ENCODE data around the gene KDR.

- TF ChIP-seq CTCF (IDR thresholded peaks at IDR 0.05) (no peak), ZFX (IDR thresholded peaks at IDR 0.05; ENCODE audit: borderline replicate concordance) (no peak)
These were observed 69.9 kb downstream of the KDR start for GRCh38 chr4:55055529-55055928.

All from 22Rv1 (cell line).